GM19240 (cell line): Measurements from ENCODE around the gene NDUFB10.
"Not testable (repeated sequence)": the region's sequence is repeated elsewhere in the genome, so short reads cannot be mapped to it uniquely, and the experiment has no call there.

Experiments used
- DNase-seq: peaks from one replicate; pipeline ENCODE4 v3.0.0; 2011; ENCODE audit warnings: low spot score; ENCODE audit not compliant: insufficient read length

Gene NDUFB10

DNA sequence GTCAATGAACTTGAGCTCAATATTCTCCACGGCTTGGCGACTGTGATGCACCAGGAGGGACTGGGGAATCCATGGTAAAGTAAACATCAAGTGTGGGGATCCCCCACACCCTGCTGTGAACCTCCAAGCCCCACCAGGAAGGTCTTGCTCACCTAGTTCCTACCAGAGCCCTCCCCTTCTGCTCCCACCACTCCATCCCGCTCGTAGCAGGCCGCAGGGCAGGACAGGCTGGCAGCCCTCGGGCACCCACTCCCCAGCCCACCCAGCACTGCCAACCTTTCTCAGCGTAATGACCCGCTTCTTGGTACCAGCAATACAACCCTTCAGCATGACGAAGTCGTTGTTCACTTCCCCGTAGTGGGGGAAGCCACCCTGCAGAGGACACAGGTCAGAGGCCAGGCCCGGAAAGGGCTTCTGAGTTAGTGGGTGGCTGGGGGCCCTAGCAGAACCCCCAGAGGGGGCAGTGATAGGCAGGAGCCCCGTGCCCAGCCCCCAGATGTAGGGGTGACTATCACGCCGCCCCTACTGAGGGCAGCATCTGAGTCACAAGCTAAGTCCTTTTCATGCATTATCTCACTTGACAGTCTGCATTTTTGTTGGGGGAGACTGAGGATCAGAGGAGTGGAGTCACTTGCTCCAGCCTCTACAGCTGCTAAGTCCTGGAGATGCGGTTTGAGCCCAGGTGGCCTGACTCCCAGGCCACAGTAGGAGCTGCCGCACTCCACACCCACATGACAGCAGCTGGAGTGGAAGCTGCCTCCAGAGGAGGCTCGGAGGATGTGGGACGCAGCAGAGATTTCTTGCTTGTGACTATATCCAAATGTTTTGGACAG is 13.6 kb upstream of the NDUFB10 start:
- DNase-seq = no peak

DNA sequence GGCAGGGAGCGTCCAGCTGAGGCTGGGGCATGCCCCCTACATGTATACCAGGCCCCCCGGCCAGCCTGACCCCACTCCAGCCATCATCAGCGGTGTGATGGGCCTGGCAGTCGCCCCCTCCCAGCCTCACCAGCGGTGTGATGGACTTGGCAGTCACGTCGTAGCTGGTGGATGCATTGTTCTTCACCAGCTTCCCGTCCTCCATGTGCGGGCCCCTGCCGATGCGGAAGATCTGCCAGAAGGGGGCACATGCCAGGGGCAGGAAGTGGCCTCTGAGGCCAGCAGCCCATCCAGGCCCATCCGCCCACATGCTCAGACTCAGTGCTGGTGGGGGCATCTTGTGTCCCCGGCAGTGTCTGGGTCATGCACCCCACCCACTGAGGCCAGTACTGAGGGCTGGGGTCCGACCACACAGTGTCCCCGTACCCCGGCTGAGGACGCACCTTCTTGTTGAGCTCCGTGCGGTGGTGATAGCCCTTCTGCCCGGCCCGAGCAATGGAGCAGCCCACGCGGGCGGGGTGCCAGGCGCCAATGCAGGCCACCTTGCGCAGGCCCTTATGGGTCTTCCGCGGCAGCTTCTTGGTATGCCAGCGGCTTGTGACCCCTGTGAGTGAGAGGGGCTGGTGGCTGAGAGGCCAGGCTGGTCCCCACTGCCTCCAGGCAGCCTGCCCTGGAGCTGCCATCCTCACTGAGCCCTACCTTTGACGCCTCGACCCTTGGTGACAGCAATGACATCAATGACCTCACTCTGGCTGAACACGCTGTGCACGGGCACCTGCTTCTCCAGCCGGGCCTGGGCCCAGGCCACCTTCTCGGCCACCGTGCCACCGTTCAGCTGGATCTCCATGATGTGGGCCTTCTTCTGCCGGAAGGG is 12.6 kb upstream of the NDUFB10 start:
- DNase-seq = no peak

- no peak for DNase-seq
These were observed 12.0 kb upstream of the NDUFB10 start for GRCh38 chr16:1947369-1947670.

- DNase-seq = no peak
These were observed 9.8 kb upstream of the NDUFB10 start for GRCh38 chr16:1949507-1949906.

DNA sequence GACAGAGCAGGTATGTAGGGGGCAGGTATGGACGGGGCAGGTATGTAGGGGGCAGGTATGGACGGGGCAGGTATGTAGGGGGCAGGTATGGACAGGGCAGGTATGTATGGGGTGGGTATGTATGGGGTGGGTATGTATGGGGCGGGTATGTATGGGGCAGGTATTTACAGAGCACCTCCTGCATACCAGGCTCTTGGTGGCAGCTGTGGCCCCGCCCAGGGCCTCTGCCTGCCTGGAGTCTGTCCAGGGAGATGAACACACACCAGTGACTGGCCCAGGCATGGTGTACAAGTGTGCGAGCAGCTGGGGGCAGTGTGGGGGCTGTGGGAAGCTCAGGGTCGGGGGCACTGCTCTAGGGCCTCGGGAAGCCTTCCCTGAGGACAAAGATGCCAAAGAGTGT is 9.3 kb upstream of the NDUFB10 start:
- DNase-seq = no peak

- DNase-seq = no peak
These were observed 8.8 kb upstream of the NDUFB10 start for GRCh38 chr16:1950559-1950958.

GRCh38 chr16:1953734-1954133 is 5.6 kb upstream of the NDUFB10 start:
- DNase-seq = no peak

GRCh38 chr16:1957434-1958142 is 1.8 kb upstream of the NDUFB10 start:
- not testable (repeated sequence) for DNase-seq

DNA sequence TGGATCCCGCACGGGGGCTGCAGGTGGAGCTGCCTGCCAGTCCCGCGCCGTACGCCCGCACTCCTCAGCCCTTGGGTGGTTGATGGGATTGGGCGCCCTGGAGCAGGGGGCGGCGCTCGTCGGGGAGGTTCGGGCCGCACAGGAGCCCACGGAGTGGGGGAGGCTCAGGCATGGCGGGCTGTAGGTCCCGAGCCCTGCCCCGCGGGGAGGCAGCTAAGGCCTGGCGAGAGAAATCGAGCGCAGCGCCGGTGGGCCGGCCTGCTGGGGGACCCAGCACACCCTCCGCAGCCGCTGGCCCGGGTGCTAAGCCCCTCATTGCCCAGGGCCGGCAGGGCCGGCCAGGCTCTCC is 1.2 kb upstream of the NDUFB10 start:
- not testable (repeated sequence) for DNase-seq

- no peak for DNase-seq
These were observed 546 bp upstream of the NDUFB10 start for GRCh38 chr16:1958715-1959268.

DNA sequence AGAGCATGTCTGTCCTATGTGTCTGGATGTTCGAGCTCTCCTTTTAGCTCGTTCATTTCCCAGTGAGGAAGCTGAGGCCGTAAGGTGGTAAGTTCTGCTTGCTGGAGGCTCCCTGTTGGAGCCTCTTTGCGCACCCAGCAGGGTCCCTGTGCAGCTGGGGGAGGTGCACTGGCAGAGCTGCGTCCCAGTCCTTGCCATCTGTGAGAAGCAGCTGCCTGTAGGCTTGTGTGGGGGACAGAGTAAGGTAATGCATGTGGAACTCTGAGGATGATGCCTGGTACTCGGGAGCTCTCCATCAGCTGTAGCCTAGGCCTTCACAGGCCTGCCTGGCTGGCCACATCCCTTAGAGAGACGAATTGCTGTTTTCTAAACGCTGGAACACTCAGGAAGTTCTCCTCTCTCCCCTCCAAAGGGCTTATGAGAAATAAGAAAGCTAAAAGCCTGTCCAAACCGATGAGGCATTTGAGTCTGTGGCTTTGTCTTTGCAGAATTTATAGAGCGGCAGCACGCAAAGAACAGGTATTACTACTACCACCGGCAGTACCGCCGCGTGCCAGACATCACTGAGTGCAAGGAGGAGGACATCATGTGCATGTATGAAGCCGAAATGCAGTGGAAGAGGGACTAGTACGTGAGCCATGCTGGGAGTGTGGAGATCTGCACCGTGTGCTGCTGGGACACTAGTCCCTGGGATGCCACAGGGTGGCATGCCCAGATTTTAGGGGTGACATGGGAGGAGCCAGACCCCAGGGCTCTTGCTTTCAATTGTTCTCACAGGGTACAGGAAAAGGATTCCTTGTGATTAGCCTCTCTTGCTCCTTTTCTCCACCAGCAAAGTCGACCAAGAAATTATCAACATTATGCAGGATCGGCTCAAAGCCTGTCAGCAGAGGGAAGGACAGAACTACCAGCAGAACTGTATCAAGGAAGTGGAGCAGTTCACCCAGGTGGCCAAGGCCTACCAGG is 1.6 kb downstream of the NDUFB10 start:
- no peak for DNase-seq

GRCh38 chr16:1961651-1962067 is 2.3 kb downstream of the NDUFB10 start:
- no peak for DNase-seq

- DNase-seq = not testable (repeated sequence)
These were observed 3.1 kb downstream of the NDUFB10 start for GRCh38 chr16:1962161-1963153.

GRCh38 chr16:1963806-1964505 is 4.6 kb downstream of the NDUFB10 start:
- DNase-seq = no peak

DNA sequence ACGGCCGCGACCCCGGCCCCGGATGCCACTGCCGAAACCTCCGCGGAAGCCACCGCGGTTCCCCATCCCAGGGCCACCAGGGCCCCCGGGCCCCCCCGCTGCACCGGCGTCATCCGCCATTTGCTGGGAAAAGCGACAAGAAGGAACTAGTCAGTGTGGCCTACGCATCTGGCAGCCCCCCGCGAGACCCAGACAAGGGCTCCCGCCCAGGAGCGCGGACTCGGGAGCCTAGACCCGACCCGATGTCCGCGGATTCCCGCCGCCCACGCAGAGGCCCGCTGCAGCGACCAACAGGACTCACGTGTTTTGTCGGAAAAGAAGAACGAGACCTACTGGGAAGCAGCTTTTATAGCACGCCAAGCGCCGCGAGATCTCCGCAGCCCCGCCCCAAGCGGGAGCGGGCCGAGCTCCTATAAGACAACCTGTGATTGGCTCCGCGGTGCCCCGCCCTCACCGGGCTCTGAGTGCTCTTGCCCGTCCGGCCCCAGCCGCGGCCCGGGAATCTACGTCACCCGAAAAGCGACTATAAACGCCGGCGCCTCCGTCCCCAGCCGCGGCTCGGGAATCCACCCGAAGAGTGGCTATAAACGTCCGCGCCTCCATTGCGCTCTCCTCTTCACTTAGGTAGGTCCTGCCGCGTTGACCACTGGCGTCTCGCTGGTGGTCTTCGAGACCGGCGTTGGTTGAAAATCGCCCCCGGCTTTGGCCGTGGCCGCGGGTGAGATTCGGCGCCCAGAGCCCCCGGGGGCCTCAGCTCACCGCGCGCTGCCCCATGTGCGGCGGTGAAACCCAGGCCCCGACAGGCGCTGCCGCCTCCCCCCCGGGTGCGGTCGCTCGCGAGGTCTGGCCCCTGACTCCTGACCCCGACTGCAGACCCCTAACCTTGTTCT is 5.4 kb downstream of the NDUFB10 start, which contains the start of gene RPS2:
Gene RPS2 (minus strand): TSS at position 321 of the 890 bp plus-strand sequence. CDS start 201 bp downstream, at position 120.
- DNase-seq = peak; percentile 100

GRCh38 chr16:1965396-1966001 is 6.2 kb downstream of the NDUFB10 start:
- DNase-seq = no peak

DNA sequence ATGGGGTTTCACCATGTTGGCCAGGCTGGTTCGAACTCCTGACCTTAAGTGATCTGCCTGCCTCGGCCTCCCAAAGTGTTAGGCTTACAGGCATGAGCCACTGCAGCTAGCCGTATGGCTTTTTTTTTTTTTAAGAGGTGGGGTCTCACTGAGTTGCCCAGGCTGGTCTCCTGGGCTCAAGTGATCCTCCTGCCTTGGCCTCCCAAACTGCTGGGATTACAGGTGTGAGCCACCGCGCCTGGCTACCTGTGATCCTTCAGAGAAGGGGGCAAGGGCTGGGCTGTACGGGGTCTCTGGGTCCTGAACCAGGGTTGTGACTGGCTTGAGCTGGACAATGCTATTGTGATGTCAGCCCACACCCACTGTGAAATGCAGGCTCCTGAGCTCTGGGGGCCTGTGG is 7.1 kb downstream of the NDUFB10 start, which contains the start of gene RNF151:
Gene RNF151 (plus strand): TSS at position 397 of the 400 bp plus-strand sequence. CDS start 26 bp downstream, outside the sequence.
- DNase-seq = no peak
